GM12878 (cell line): Measurements from ENCODE around the gene ACTMAP. TPM values are rescaled to one million over a fixed set of nuclear protein-coding genes. Genes with fewer than 3 reads are reported as not detected.

Source experiments
- ASH2L ChIP-seq: fragments of 300-600, 200-600 bp; sonication (generic); IDR thresholded peaks from 2 replicates; pipeline ENCODE4 v1.6.1; 2017; ENCODE audit warnings: low read depth, mild to moderate bottlenecking, borderline replicate concordance
- ATF3 ChIP-seq: IDR thresholded peaks from 2 replicates; pipeline ENCODE4 v1.6.1; 2011; ENCODE audit warnings: low read depth, mild to moderate bottlenecking, low read length, moderate library complexity, borderline replicate concordance; ENCODE audit errors: extremely low read depth
- BACH1 ChIP-seq: fragments of 450-650 bp; IDR thresholded peaks from 2 replicates; pipeline ENCODE4 v1.6.1; 2017; ENCODE audit warnings: mild to moderate bottlenecking, borderline replicate concordance
- BMI1 ChIP-seq: fragments of 450-650 bp; IDR thresholded peaks from 2 replicates; pipeline ENCODE4 v1.6.1; 2016; ENCODE audit warnings: mild to moderate bottlenecking, moderate library complexity, borderline replicate concordance
- BRCA1 ChIP-seq: IDR thresholded peaks from 2 replicates; pipeline ENCODE4 v1.6.1; 2011; ENCODE audit warnings: low read depth, low read length, improper control_type of control experiment
- CBX3 ChIP-seq: fragments of 200-600 bp; sonication (generic); IDR thresholded peaks from 2 replicates; pipeline ENCODE4 v1.6.1; 2016; ENCODE audit warnings: low read depth, borderline replicate concordance
- CHD4 ChIP-seq: fragments of 200-600 bp; sonication (generic); IDR thresholded peaks from 2 replicates; pipeline ENCODE4 v1.6.1; 2016; ENCODE audit warnings: mild to moderate bottlenecking
- EP300 ChIP-seq, 2 experiments: fragments of 150-350 bp in 1 of 2; IDR thresholded peaks; 2 replicates each; pipeline ENCODE4 v1.6.1; 2011 to 2012; ENCODE audit warnings: low read depth in 2 of 2, low read length in 2 of 2, borderline replicate concordance in 1 of 2, improper control_type of control experiment in 1 of 2, inconsistent platforms in 1 of 2; ENCODE audit not compliant: control insufficient read depth in 1 of 2
- GABPA ChIP-seq: IDR thresholded peaks from 2 replicates; pipeline ENCODE4 v1.6.1; 2014; ENCODE audit warnings: antibody characterized with exemption, low read depth, mild to moderate bottlenecking, inconsistent platforms
- HDAC6 ChIP-seq: fragments of 200-600 bp; sonication (generic); IDR thresholded peaks from one replicate; pipeline ENCODE4 v1.8.0; 2017; ENCODE audit warnings: antibody characterized with exemption; ENCODE audit not compliant: unreplicated experiment
- JUNB ChIP-seq: IDR thresholded peaks from 2 replicates; pipeline ENCODE4 v1.6.1; 2016; ENCODE audit warnings: antibody characterized with exemption, mild to moderate bottlenecking
- KAT2A ChIP-seq: conservative IDR thresholded peaks from 2 replicates; pipeline ENCODE4 v1.6.1; 2011; ENCODE audit warnings: low read depth, low read length; ENCODE audit not compliant: control insufficient read depth
- MXI1 ChIP-seq: fragments of 150-350 bp; IDR thresholded peaks from 2 replicates; pipeline ENCODE4 v1.6.1; 2011; ENCODE audit warnings: low read depth, mild to moderate bottlenecking, inconsistent platforms, low read length, improper control_type of control experiment
- NR2C1 ChIP-seq: fragments of 450-650 bp; IDR thresholded peaks from 2 replicates; pipeline ENCODE4 v1.6.1; 2017; ENCODE audit warnings: antibody characterized with exemption, mild to moderate bottlenecking, moderate library complexity
- PAX5 ChIP-seq: IDR thresholded peaks from 2 replicates; pipeline ENCODE4 v1.6.1; 2011; ENCODE audit warnings: low read depth, low read length, borderline replicate concordance
- POU2F2 ChIP-seq: IDR thresholded peaks from 3 replicates; pipeline ENCODE4 v1.6.1; 2011; ENCODE audit warnings: low read depth, mild to moderate bottlenecking, low read length, borderline replicate concordance
- RELA ChIP-seq: fragments of 450-650 bp; IDR thresholded peaks from 2 replicates; pipeline ENCODE4 v1.8.0; 2014; ENCODE audit warnings: borderline replicate concordance; ENCODE audit not compliant: partially characterized antibody
- RELB ChIP-seq: fragments of 450-650 bp; IDR thresholded peaks from 2 replicates; pipeline ENCODE4 v1.6.1; 2017; ENCODE audit warnings: low read depth, mild to moderate bottlenecking, moderate library complexity
- SREBF2 ChIP-seq: IDR thresholded peaks from 2 replicates; pipeline ENCODE4 v1.6.1; 2012; ENCODE audit warnings: mild to moderate bottlenecking, low read length
- TARDBP ChIP-seq: IDR thresholded peaks from 2 replicates; pipeline ENCODE4 v1.6.1; 2016; ENCODE audit warnings: borderline replicate concordance
- TCF3 ChIP-seq: IDR thresholded peaks from 2 replicates; pipeline ENCODE4 v1.6.1; 2012; ENCODE audit warnings: low read depth, mild to moderate bottlenecking, low read length, borderline replicate concordance; ENCODE audit not compliant: insufficient read depth
- YY1 ChIP-seq: IDR thresholded peaks from 2 replicates; pipeline ENCODE4 v1.6.1; 2011; ENCODE audit warnings: low read depth, mild to moderate bottlenecking, low read length
- ZBED1 ChIP-seq: IDR thresholded peaks from 2 replicates; pipeline ENCODE4 v1.6.1; 2016; ENCODE audit warnings: borderline replicate concordance
- ZNF622 ChIP-seq: fragments of 450-650 bp; IDR thresholded peaks from 2 replicates; pipeline ENCODE4 v1.6.1; 2017; ENCODE audit warnings: mild to moderate bottlenecking, inconsistent platforms
- ZSCAN29 ChIP-seq: fragments of 450-650 bp; IDR thresholded peaks from 2 replicates; pipeline ENCODE4 v1.6.1; 2017; ENCODE audit warnings: mild to moderate bottlenecking, moderate library complexity
- polyA plus RNA-seq, 11 experiments: library from polyadenylated mRNA; depleted of rRNA in 4 of 11; unstranded in 6 of 11; stranded (reverse) in 5 of 11; fragments of >200 nt; fragmentation: Nextera tagmentation in 4 of 11; fragmentation: Illumina TruSeq in 1 of 11; extraction: Ambion mirVana in 4 of 11; extraction: Trizol in 1 of 11; gene quantifications; 1 replicate in 1 of 11; 2 replicates in 10 of 11; pipeline versions ENCODE4 v1.2.1 to v1.2.3, GENCODE V29; 2011 to 2016; ENCODE audit warnings: inconsistent platforms in 2 of 11, missing spikeins in 2 of 11, low read depth in 1 of 11
- total RNA-seq, 4 experiments: library from RNA; depleted of rRNA in 3 of 4; stranded (reverse); fragments of >200 nt in 3 of 4; fragmentation: Illumina TruSeq in 1 of 4; extraction: Trizol in 1 of 4; gene quantifications; 2 replicates each; pipeline versions ENCODE4 v1.2.1 to v1.2.3, GENCODE V29; 2013 to 2021
- TF ChIP-seq, protein P1 (sequence below): fragments of 450-650 bp; IDR thresholded peaks from 2 replicates; pipeline ENCODE4 v1.6.1; 2017; ENCODE audit warnings: mild to moderate bottlenecking
- TF ChIP-seq, protein P2 (sequence below): IDR thresholded peaks from 2 replicates; pipeline ENCODE4 v1.6.1; 2012; ENCODE audit warnings: low read depth, low read length, improper control_type of control experiment

The ACTMAP gene
- total and polyA plus RNA-seq, 10 of the 15 experiments (the other 5 are each of a cell fraction or from before 2014, with no cell fraction given): 3.0 to 26.2 (median 11.1) TPM

DNA sequence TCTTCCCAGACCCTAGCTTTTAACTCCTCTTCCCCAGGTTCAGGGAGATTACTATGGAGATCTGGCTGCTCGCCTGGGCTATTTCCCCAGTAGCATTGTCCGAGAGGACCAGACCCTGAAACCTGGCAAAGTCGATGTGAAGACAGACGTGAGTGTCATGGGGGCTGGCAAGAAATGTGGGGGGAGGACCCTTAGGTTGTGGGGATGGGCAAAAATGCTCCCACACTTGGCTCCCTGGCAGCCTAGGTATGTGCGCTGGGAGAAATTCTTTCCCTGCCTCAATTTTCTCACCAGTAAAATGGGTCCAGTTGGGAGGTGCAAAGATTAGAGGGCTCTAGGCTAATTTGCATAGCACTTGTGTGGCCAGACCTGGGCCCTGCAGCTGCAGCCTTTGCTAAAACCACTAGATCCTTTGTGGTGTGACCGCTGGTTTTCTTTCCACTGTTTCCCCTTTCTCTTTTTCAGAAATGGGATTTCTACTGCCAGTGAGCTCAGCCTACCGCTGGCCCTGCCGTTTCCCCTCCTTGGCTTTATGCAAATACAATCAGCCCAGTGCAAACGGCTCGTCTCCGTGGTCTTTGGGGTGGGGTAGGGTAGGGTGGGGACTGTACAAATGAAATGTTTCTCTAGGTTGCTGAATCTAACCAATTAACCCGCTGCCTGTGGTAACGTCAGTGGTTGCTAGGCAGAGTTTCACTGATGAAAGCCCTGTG is 26.8 kb upstream of the ACTMAP start (continued):
- TF ChIP-seq, protein P1, sequence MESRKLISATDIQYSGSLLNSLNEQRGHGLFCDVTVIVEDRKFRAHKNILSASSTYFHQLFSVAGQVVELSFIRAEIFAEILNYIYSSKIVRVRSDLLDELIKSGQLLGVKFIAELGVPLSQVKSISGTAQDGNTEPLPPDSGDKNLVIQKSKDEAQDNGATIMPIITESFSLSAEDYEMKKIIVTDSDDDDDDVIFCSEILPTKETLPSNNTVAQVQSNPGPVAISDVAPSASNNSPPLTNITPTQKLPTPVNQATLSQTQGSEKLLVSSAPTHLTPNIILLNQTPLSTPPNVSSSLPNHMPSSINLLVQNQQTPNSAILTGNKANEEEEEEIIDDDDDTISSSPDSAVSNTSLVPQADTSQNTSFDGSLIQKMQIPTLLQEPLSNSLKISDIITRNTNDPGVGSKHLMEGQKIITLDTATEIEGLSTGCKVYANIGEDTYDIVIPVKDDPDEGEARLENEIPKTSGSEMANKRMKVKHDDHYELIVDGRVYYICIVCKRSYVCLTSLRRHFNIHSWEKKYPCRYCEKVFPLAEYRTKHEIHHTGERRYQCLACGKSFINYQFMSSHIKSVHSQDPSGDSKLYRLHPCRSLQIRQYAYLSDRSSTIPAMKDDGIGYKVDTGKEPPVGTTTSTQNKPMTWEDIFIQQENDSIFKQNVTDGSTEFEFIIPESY: no peak
- no peak for TF ChIP-seq MXI1
- peak; percentile 73; the same call in 1 of the 2 replicates for TF ChIP-seq CHD4
- TF ChIP-seq ASH2L: 0 out of 2 replicates have a peak, but pooled peaks have one; percentile 24
- peak; percentile 98 for TF ChIP-seq POU2F2
- no peak for TF ChIP-seq ATF3
- TF ChIP-seq JUNB: peak; percentile 33; the same call in 1 of the 2 replicates
- TF ChIP-seq ZSCAN29: no peak
- peak; percentile 65; the same call in 1 of the 2 replicates for TF ChIP-seq ZBED1
- peak; percentile 92 for TF ChIP-seq PAX5
- peak; percentile 17; the same call in 1 of the 2 replicates for TF ChIP-seq BMI1
- peak; percentile 33; the same call in 1 of the 2 replicates for TF ChIP-seq YY1
- TF ChIP-seq ZNF622: no peak; the same call in 1 of the 2 replicates
- TF ChIP-seq CBX3: no peak
- peak; percentile 94 for TF ChIP-seq TCF3
- no peak for TF ChIP-seq BRCA1
- TF ChIP-seq, protein P2, sequence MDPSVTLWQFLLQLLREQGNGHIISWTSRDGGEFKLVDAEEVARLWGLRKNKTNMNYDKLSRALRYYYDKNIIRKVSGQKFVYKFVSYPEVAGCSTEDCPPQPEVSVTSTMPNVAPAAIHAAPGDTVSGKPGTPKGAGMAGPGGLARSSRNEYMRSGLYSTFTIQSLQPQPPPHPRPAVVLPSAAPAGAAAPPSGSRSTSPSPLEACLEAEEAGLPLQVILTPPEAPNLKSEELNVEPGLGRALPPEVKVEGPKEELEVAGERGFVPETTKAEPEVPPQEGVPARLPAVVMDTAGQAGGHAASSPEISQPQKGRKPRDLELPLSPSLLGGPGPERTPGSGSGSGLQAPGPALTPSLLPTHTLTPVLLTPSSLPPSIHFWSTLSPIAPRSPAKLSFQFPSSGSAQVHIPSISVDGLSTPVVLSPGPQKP: no peak
- no peak for TF ChIP-seq GABPA
- no peak for TF ChIP-seq NR2C1
- TF ChIP-seq BACH1: peak; percentile 64; the same call in 1 of the 2 replicates
- TF ChIP-seq TARDBP: no peak
- no peak for TF ChIP-seq RELA
- TF ChIP-seq EP300 (IDR thresholded peaks at IDR 0.05; ENCODE audit: borderline replicate concordance in 1 of 2, control insufficient read depth in 1 of 2, low read depth in 2 of 2, low read length in 2 of 2): peak; percentile 82 to 89
- peak; percentile 96 for TF ChIP-seq RELB
- TF ChIP-seq SREBF2: no peak
- no peak for TF ChIP-seq HDAC6
- TF ChIP-seq KAT2A: no peak
